Pancreas (tissue), 10 donors: ENCODE data around the gene IL20RA. TPM values are rescaled to one million over a fixed set of nuclear protein-coding genes. Genes with fewer than 3 reads are reported as not detected.

Experiments
- ATAC-seq, 4 donors: fragments of 200-7000 bp; cut with Tn5 transposase; one replicate each; pipeline versions ENCODE4 v1.8.0 to v1.9.1; 2020; ENCODE audit warnings: mild to moderate bottlenecking in 4 of 4, moderate library complexity in 4 of 4
- DNase-seq, 6 donors: peaks; one replicate each; pipeline ENCODE4 v3.0.0-alpha.2; 2020
- FAIRE-seq: peaks from 2 replicates; lab custom pipeline; 2012; peaks lifted over from hg19 to GRCh38; lab: Jason Lieb, UNC
- H3K27ac ChIP-seq, 4 donors: fragments of 200-600 bp; sonication (generic); 1 replicate in 3 of 4; 2 replicates in 1 of 4; pipeline versions ENCODE4 v1.5.0 to v1.8.0; 2020
- H3K27me3 ChIP-seq, 4 donors: fragments of 200-600 bp; one replicate each; pipeline ENCODE4 v1.8.0; 2021
- H3K36me3 ChIP-seq, 3 donors: fragments of 200-600 bp; sonication (generic) in 1 of 3; one replicate each; pipeline versions ENCODE4 v1.5.0 to v1.8.0; 2020 to 2021
- H3K4me1 ChIP-seq, 3 donors: fragments of 200-600 bp; one replicate each; pipeline ENCODE4 v1.8.0; 2021
- H3K4me3 ChIP-seq, 4 donors: fragments of 200-600 bp; sonication (generic) in 2 of 4; one replicate each; pipeline versions ENCODE4 v1.5.0 to v1.8.0; 2020 to 2021
- H3K9me3 ChIP-seq, 4 donors: fragments of 200-600 bp; one replicate each; pipeline ENCODE4 v1.8.0; 2021
- CTCF ChIP-seq, 4 donors: fragments of 200-600 bp; sonication (generic) in 3 of 4; IDR thresholded peaks; one replicate each; pipeline versions ENCODE4 v1.5.0 to v1.8.0; 2021; ENCODE audit warnings: antibody characterized with exemption in 4 of 4
- WGBS, 2 donors: extraction: QIAGEN DNeasy Blood & Tissue Kit; methylation state at CpG; one replicate each; pipeline ENCODE4 v1.1.7; 2013; 5-methylcytosine and 5-hydroxymethylcytosine counted together
- intact Hi-C, 3 donors: fragments of 100-400 bp; cut with DNase I; formaldehyde crosslinking; loops; one replicate each; pipeline versions ENCODE4 v1.11.1 to v1.14.2; 2022
- polyA plus RNA-seq, 2 donors: library from polyadenylated mRNA; stranded (reverse); fragments of 200-250 nt; gene quantifications; one replicate each; pipeline ENCODE4 v1.2.3, GENCODE V29; 2013
- total RNA-seq, 6 donors: library from RNA; stranded (reverse); fragmentation: NEBNext Ultra II Directional in 4 of 6; extraction: Animal tissue kit (Norgen Biotek cat#: 25700) in 4 of 6; gene quantifications; one replicate each; pipeline versions ENCODE4 v1.2.1 to v1.2.4, GENCODE V29; 2021 to 2023
- donor health status: healthy with polysubstance abuse.
- donor health status: DM: no; HTN: no; CAD: no; lungs with moderate emphysema.
- donor health status: DM: no; HTN: no; CAD: no.
- donor health status: control.
- donor health status: control.
- donor health status: Bipolar disorder and iron deficiency.
- donor health status: DM: yes; HTN: yes; CAD: no.
- donor health status: DM: no; HTN: no; CAD: no.
- donor health status: DM: no; HTN: no; CAD: no.
- donor health status: DM: yes; HTN: yes; CAD: no.

Gene IL20RA
- total and polyA plus RNA-seq, 8 donors, result 5.5 to 22.2 (median 9.0) TPM

- WGBS, 2 donors, result 88 to 90% methylated on average over 5 of the region's 5 CpGs
- no peak overlapping the region for H3K27ac ChIP-seq
- no peaks in the 10 kb centered on the region for H3K9me3 ChIP-seq
- H3K27me3 ChIP-seq, result peaks cover 0 to 6% (median 0%) of the 10 kb centered on the region in 4 donors
- FAIRE-seq (no peak), DNase-seq (no peak), ATAC-seq (no peak)
- H3K36me3 ChIP-seq, result no peaks in the 10 kb centered on the region
- no peaks in the 10 kb centered on the region for H3K4me1 ChIP-seq
- intact Hi-C loops, result no loop called here
- TF ChIP-seq CTCF (IDR thresholded peaks at IDR 0.05), result no peak
- no peak overlapping the region for H3K4me3 ChIP-seq
Measured at GRCh38 chr6:137046871-137047412, 2.2 kb upstream of the IL20RA start.

GRCh38 chr6:137045222-137045789 is 541 bp upstream of the IL20RA start:
- DNase-seq (no peak), ATAC-seq (peak in 1 of 4 donors; percentile 29), FAIRE-seq (no peak)
- H3K36me3 ChIP-seq, result no peaks in the 10 kb centered on the region
- H3K27ac ChIP-seq, result peak overlapping the region; percentile 63 to 86 (median 83)
- no peaks in the 10 kb centered on the region for H3K9me3 ChIP-seq
- no peaks in the 10 kb centered on the region for H3K4me1 ChIP-seq
- TF ChIP-seq CTCF (IDR thresholded peaks at IDR 0.05), result no peak
- H3K4me3 ChIP-seq, result peak overlapping the region; percentile 48 to 69 (median 56)
- intact Hi-C loops, result no loop called here
- H3K27me3 ChIP-seq, result peaks cover 0 to 6% (median 0%) of the 10 kb centered on the region in 4 donors
- 73 to 79% methylated on average over 7 of the region's 7 CpGs for WGBS, 2 donors

- intact Hi-C loops, result no loop called here
- Histone ChIP-seq H3K4me3 (peak overlapping the region; percentile 48 to 69 (median 56)), H3K27ac (peak overlapping the region; percentile 63 to 86 (median 83)), H3K27me3 (peaks cover 0 to 6% (median 0%) of the 10 kb centered on the region in 4 donors), H3K9me3 (no peaks in the 10 kb centered on the region), H3K36me3 (no peaks in the 10 kb centered on the region), H3K4me1 (no peaks in the 10 kb centered on the region)
- DNase-seq (no peak), FAIRE-seq (peak; percentile 56), ATAC-seq (peak; percentile 59 to 74 (median 72))
- 4 to 5% methylated on average over 32 to 42 of the region's 42 CpGs for WGBS, 2 donors
- no peak for TF ChIP-seq CTCF (IDR thresholded peaks at IDR 0.05)
Measured at GRCh38 chr6:137043710-137044365, 927 bp downstream of the IL20RA start.

GRCh38 chr6:137040393-137040792 is 4.4 kb downstream of the IL20RA start:
- Histone ChIP-seq H3K4me1 (no peaks in the 10 kb centered on the region), H3K4me3 (no peak overlapping the region), H3K36me3 (no peaks in the 10 kb centered on the region), H3K27me3 (peaks cover 0 to 6% (median 0%) of the 10 kb centered on the region in 4 donors), H3K9me3 (no peaks in the 10 kb centered on the region), H3K27ac (no peak overlapping the region)
- ATAC-seq (no peak), FAIRE-seq (no peak), DNase-seq (no peak)
- TF ChIP-seq CTCF (IDR thresholded peaks at IDR 0.05), result no peak
- intact Hi-C loops, result no loop called here

GRCh38 chr6:137039010-137039409 is 5.8 kb downstream of the IL20RA start:
- FAIRE-seq, result no peak
- Histone ChIP-seq H3K4me1 (no peaks in the 10 kb centered on the region), H3K27me3 (peaks cover 0 to 6% (median 0%) of the 10 kb centered on the region in 4 donors), H3K27ac (no peak overlapping the region), H3K36me3 (no peaks in the 10 kb centered on the region), H3K9me3 (no peaks in the 10 kb centered on the region), H3K4me3 (no peak overlapping the region)
- WGBS, 2 donors, result 80 to 87% methylated on average over 4 of the region's 4 CpGs
- no peak for ATAC-seq
- intact Hi-C loops, result no loop called here
- no peak for TF ChIP-seq CTCF (IDR thresholded peaks at IDR 0.05)
- DNase-seq, result no peak
